Trophoblast cell (in vitro differentiated cells and primary cell): ENCODE measurements around the gene PABPN1.
A peak's percentile ranks its signal among the peaks of the same experiment; 100 is the strongest.

Source experiments
- DNase-seq, 2 donors: peaks; one replicate each; pipeline ENCODE4 v3.0.0-alpha.2; 2016
- H2AFZ ChIP-seq: 2 replicates; pipeline ENCODE4 v1.6.1; 2013; ENCODE audit warnings: low read length, moderate library complexity, mild to moderate bottlenecking; ENCODE audit not compliant: insufficient read depth, poor library complexity
- H2AK5ac ChIP-seq: 2 replicates; pipeline ENCODE4 v1.6.1; 2013; ENCODE audit warnings: mild to moderate bottlenecking, low read length
- H2BK120ac ChIP-seq: 2 replicates; pipeline ENCODE4 v1.6.1; 2013; ENCODE audit warnings: low read length, mild to moderate bottlenecking, moderate library complexity; ENCODE audit not compliant: insufficient read depth, poor library complexity
- H2BK12ac ChIP-seq: 2 replicates; pipeline ENCODE4 v1.6.1; 2013; ENCODE audit warnings: mild to moderate bottlenecking, low read length, moderate library complexity
- H2BK5ac ChIP-seq: 2 replicates; pipeline ENCODE4 v1.6.1; 2013; ENCODE audit warnings: low read length, low read depth, moderate library complexity, mild to moderate bottlenecking; ENCODE audit not compliant: poor library complexity
- H3K14ac ChIP-seq: 2 replicates; pipeline ENCODE4 v1.6.1; 2013; ENCODE audit warnings: mild to moderate bottlenecking, low read length
- H3K18ac ChIP-seq: 2 replicates; pipeline ENCODE4 v1.6.1; 2013; ENCODE audit warnings: mild to moderate bottlenecking, low read length
- H3K23ac ChIP-seq: 2 replicates; pipeline ENCODE4 v1.6.1; 2013; ENCODE audit warnings: low read length
- H3K27ac ChIP-seq: 2 replicates; pipeline ENCODE4 v1.5.1; 2013; ENCODE audit warnings: low read depth, mild to moderate bottlenecking, inconsistent platforms, low read length, moderate library complexity
- H3K27me3 ChIP-seq: 2 replicates; pipeline ENCODE4 v1.6.1; 2013; ENCODE audit warnings: inconsistent platforms, mild to moderate bottlenecking, low read length, moderate library complexity; ENCODE audit not compliant: insufficient read depth
- H3K36me3 ChIP-seq, 2 experiments: 1 replicate in 1 of 2; 2 replicates in 1 of 2; pipeline ENCODE4 v1.6.1; 2013; ENCODE audit warnings: low read length in 2 of 2, mild to moderate bottlenecking in 2 of 2, moderate library complexity in 1 of 2; ENCODE audit not compliant: insufficient read depth in 2 of 2, control insufficient read depth in 1 of 2
- H3K4ac ChIP-seq: 2 replicates; pipeline ENCODE4 v1.6.1; 2013; ENCODE audit warnings: low read depth, mild to moderate bottlenecking, low read length, moderate library complexity
- H3K4me1 ChIP-seq, 2 experiments: 1 replicate in 1 of 2; 2 replicates in 1 of 2; pipeline ENCODE4 v1.6.1; 2013; ENCODE audit warnings: low read length in 2 of 2, mild to moderate bottlenecking in 2 of 2, moderate library complexity in 1 of 2; ENCODE audit not compliant: insufficient read depth in 2 of 2, control insufficient read depth in 1 of 2
- H3K4me2 ChIP-seq: 2 replicates; pipeline ENCODE4 v1.6.1; 2013; ENCODE audit warnings: inconsistent platforms, mild to moderate bottlenecking, low read length, moderate library complexity
- H3K4me3 ChIP-seq: 2 replicates; pipeline ENCODE4 v1.5.1; 2013; ENCODE audit warnings: mild to moderate bottlenecking, low read depth, low read length, inconsistent platforms
- H3K79me1 ChIP-seq: one replicate; pipeline ENCODE4 v1.6.1; 2013; ENCODE audit warnings: low read length
- H3K79me2 ChIP-seq: 2 replicates; pipeline ENCODE4 v1.6.1; 2013; ENCODE audit warnings: low read length, mild to moderate bottlenecking; ENCODE audit not compliant: control insufficient read depth, insufficient read depth, poor library complexity
- H3K9ac ChIP-seq: 2 replicates; pipeline ENCODE4 v1.6.1; 2013; ENCODE audit warnings: mild to moderate bottlenecking, low read length
- H3K9me3 ChIP-seq: 2 replicates; pipeline ENCODE4 v1.6.1; 2013; ENCODE audit warnings: low read depth, mild to moderate bottlenecking, control low read depth, inconsistent platforms, low read length; ENCODE audit not compliant: insufficient read depth
- H4K12ac ChIP-seq: 2 replicates; pipeline ENCODE4 v1.6.1; 2013; ENCODE audit warnings: low read depth, mild to moderate bottlenecking, low read length, moderate library complexity
- H4K8ac ChIP-seq: 2 replicates; pipeline ENCODE4 v1.6.1; 2013; ENCODE audit warnings: low read depth, mild to moderate bottlenecking, low read length, moderate library complexity
- H4K91ac ChIP-seq: one replicate; pipeline ENCODE4 v1.6.1; 2013; ENCODE audit warnings: low read depth, mild to moderate bottlenecking, low read length, moderate library complexity
- WGBS: extraction: QIAGEN DNeasy Blood & Tissue Kit; methylation state at CpG from one replicate; pipeline ENCODE4 v1.1.7; 2013; ENCODE audit warnings: missing lambda C conversion rate; ENCODE audit not compliant: insufficient read length, insufficient coverage; ENCODE audit errors: extremely low coverage; 5-methylcytosine and 5-hydroxymethylcytosine counted together

Gene PABPN1

GRCh38 chr14:23286902-23287479 is 34.3 kb upstream of the PABPN1 start:
- Histone ChIP-seq H3K18ac (no peak overlapping the region), H4K91ac (peak overlapping the region; percentile 65), H3K36me3 (no peaks in the 10 kb centered on the region), H4K8ac (no peak overlapping the region), H2AFZ (no peak overlapping the region), H3K4me3 (no peak overlapping the region), H3K9me3 (no peaks in the 10 kb centered on the region), H2BK12ac (no peak overlapping the region), H3K4me2 (peak overlapping the region; percentile 80), H3K4me1 (peaks cover 3 to 5% of the 10 kb centered on the region in 2 experiments), H4K12ac (peak overlapping the region; percentile 79), H3K9ac (no peak overlapping the region), H3K27ac (peak overlapping the region; percentile 95), H3K27me3 (no peaks in the 10 kb centered on the region), H2BK120ac (no peak overlapping the region), H3K79me2 (peaks cover 7% of the 10 kb centered on the region), H3K23ac (no peak overlapping the region), H2AK5ac (no peak overlapping the region), H3K14ac (no peak overlapping the region), H2BK5ac (peak overlapping the region; percentile 4), H3K79me1 (peaks cover 10% of the 10 kb centered on the region), H3K4ac (peak overlapping the region; percentile 52)
- WGBS: no CpG with 5 or more reads among the region's 6 CpGs
- peak in 1 of 2 donors; percentile 47 for DNase-seq

DNA sequence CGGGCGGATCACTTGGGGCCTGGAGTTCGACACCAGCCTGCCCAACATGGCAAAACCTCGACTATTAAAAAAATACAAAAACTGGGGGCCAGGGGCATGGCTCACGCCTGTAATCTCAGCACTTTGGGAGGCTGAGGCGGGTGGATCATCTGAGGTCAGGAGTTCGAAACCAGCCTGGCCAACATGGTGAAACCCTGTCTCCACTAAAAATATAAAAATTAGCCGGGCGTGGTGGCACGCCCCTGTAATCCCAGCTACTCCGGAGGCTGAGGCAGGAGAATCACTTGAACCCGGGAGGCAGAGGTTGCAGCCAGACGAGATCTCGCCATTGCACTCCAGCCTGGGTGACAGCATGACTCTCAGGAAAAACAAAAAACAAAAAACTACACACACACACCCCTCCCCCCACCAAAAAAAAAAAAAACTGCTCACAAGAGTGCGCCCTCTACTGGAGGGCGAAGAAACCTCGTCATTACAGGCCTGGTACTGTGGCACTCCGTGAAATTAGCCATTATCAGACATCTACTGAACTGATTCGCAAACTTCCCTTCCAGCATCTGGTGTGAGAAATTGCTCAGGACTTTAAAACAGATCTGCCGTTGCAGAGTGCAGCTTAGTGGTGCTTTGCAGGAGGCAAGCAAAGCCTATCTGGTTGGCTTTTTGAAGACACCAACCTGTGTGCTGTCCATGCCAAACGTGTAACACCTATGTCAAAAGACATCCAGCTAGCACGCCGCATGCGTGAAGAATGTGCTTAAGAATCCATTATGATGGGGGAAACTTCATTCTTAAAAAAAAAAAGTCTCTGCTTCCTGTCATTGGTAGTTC is 26.3 kb upstream of the PABPN1 start:
- Histone ChIP-seq H3K79me2 (no peaks in the 10 kb centered on the region), H4K91ac (no peak overlapping the region), H3K18ac (no peak overlapping the region), H2AFZ (no peak overlapping the region), H4K8ac (no peak overlapping the region), H3K36me3 (peaks cover 0 to 2% of the 10 kb centered on the region in 2 experiments), H3K4me2 (no peak overlapping the region), H3K79me1 (no peaks in the 10 kb centered on the region), H3K9me3 (no peaks in the 10 kb centered on the region), H3K23ac (peak overlapping the region; percentile 10), H2AK5ac (no peak overlapping the region), H4K12ac (no peak overlapping the region), H3K27ac (no peak overlapping the region), H3K27me3 (no peaks in the 10 kb centered on the region), H3K9ac (peak overlapping the region; percentile 72), H2BK120ac (no peak overlapping the region), H2BK12ac (no peak overlapping the region), H2BK5ac (no peak overlapping the region), H3K4ac (no peak overlapping the region), H3K14ac (no peak overlapping the region), H3K4me1 (peaks cover 2 to 4% of the 10 kb centered on the region in 2 experiments), H3K4me3 (no peak overlapping the region)
- DNase-seq: peak; percentile 48 to 83
- no CpG with 5 or more reads among the region's 24 CpGs for WGBS

GRCh38 chr14:23296012-23296777 is 25.1 kb upstream of the PABPN1 start:
- Histone ChIP-seq H3K4me2 (no peak overlapping the region), H3K79me1 (peaks cover 5% of the 10 kb centered on the region), H2AFZ (no peak overlapping the region), H3K4ac (no peak overlapping the region), H3K27me3 (no peaks in the 10 kb centered on the region), H3K14ac (no peak overlapping the region), H3K79me2 (peaks cover 4% of the 10 kb centered on the region), H2BK5ac (no peak overlapping the region), H2BK120ac (no peak overlapping the region), H3K4me3 (no peak overlapping the region), H2BK12ac (no peak overlapping the region), H4K12ac (no peak overlapping the region), H3K9me3 (no peaks in the 10 kb centered on the region), H4K91ac (no peak overlapping the region), H3K27ac (no peak overlapping the region), H3K23ac (no peak overlapping the region), H3K4me1 (peaks cover 2 to 8% of the 10 kb centered on the region in 2 experiments), H3K36me3 (peaks cover 0 to 2% of the 10 kb centered on the region in 2 experiments), H3K9ac (peak overlapping the region; percentile 70), H3K18ac (no peak overlapping the region), H4K8ac (no peak overlapping the region), H2AK5ac (no peak overlapping the region)
- no CpG with 5 or more reads among the region's 7 CpGs for WGBS
- no peak for DNase-seq

GRCh38 chr14:23297096-23297495 is 24.2 kb upstream of the PABPN1 start:
- Histone ChIP-seq H3K4me3 (no peak overlapping the region), H3K14ac (no peak overlapping the region), H3K27ac (no peak overlapping the region), H2BK12ac (no peak overlapping the region), H3K27me3 (no peaks in the 10 kb centered on the region), H3K18ac (no peak overlapping the region), H3K9me3 (no peaks in the 10 kb centered on the region), H3K79me1 (peaks cover 10% of the 10 kb centered on the region), H4K8ac (no peak overlapping the region), H4K91ac (no peak overlapping the region), H3K4me2 (no peak overlapping the region), H3K4me1 (peaks cover 2 to 8% of the 10 kb centered on the region in 2 experiments), H3K9ac (peak overlapping the region; percentile 18), H3K23ac (no peak overlapping the region), H3K4ac (no peak overlapping the region), H2AK5ac (no peak overlapping the region), H4K12ac (no peak overlapping the region), H2AFZ (no peak overlapping the region), H2BK5ac (no peak overlapping the region), H3K79me2 (peaks cover 7% of the 10 kb centered on the region), H3K36me3 (peaks cover 0 to 2% of the 10 kb centered on the region in 2 experiments), H2BK120ac (no peak overlapping the region)
- DNase-seq: no peak
- no CpG with 5 or more reads among the region's 7 CpGs for WGBS
